ENCODE data around the gene ALOX5.
"Not testable (repeated sequence)": the region's sequence is repeated elsewhere in the genome, so short reads cannot be mapped to it uniquely, and the experiment has no call there.

Gene ALOX5

GRCh38 chr10:45367643-45368042, 6.4 kb upstream of the ALOX5 start:
- H2AFZ ChIP-seq (ENCODE audit: low read length); H3K4me3 ChIP-seq (ENCODE audit: low read length, poor library complexity, severe bottlenecking); H3K4me2 ChIP-seq (ENCODE audit: low read depth, low read length, poor library complexity, severe bottlenecking); H4K20me1 ChIP-seq (ENCODE audit: insufficient read depth, low read length, poor library complexity, severe bottlenecking); H3K36me3 ChIP-seq (ENCODE audit: insufficient read depth, low read length); H3K27me3 ChIP-seq (ENCODE audit: insufficient read depth, low read length, poor library complexity, severe bottlenecking); H3K9ac ChIP-seq (ENCODE audit: low read depth, low read length, poor library complexity, severe bottlenecking); H3K4me1 ChIP-seq (ENCODE audit: insufficient read depth, low read length, poor library complexity, severe bottlenecking); H3K9me2 ChIP-seq (replicated peaks; ENCODE audit: low read depth, low read length); H3K79me2 ChIP-seq (ENCODE audit: insufficient read depth, low read length); H3F3A ChIP-seq (ENCODE audit: low read depth); H3K9me3 ChIP-seq (ENCODE audit: insufficient read depth, low read depth, low read length): not testable (repeated sequence)

- no peaks in the 10 kb centered on the region for H3K9me3 ChIP-seq (ENCODE audit: insufficient read depth, low read depth, low read length)
- no peaks in the 10 kb centered on the region for H3F3A ChIP-seq (ENCODE audit: low read depth)
- H4K20me1 ChIP-seq (ENCODE audit: insufficient read depth, low read length, poor library complexity, severe bottlenecking) = no peaks in the 10 kb centered on the region
- H3K4me1 ChIP-seq (ENCODE audit: insufficient read depth, low read length, poor library complexity, severe bottlenecking) = no peaks in the 10 kb centered on the region
- H3K9me2 ChIP-seq (replicated peaks; ENCODE audit: low read depth, low read length) = no peaks in the 10 kb centered on the region
- H2AFZ ChIP-seq (ENCODE audit: low read length) = no peak overlapping the region
- H3K36me3 ChIP-seq (ENCODE audit: insufficient read depth, low read length) = no peaks in the 10 kb centered on the region
- H3K4me3 ChIP-seq (ENCODE audit: low read length, poor library complexity, severe bottlenecking) = no peak overlapping the region
- TF ChIP-seq CTCF (conservative IDR thresholded peaks at IDR 0.05; ENCODE audit: low read length) (no peak), EZH2phosphoT487 (IDR thresholded peaks at IDR 0.05; ENCODE audit: borderline replicate concordance) (no peak)
- no peaks in the 10 kb centered on the region for H3K79me2 ChIP-seq (ENCODE audit: insufficient read depth, low read length)
- no peak overlapping the region for H3K4me2 ChIP-seq (ENCODE audit: low read depth, low read length, poor library complexity, severe bottlenecking)
- H3K9ac ChIP-seq (ENCODE audit: low read depth, low read length, poor library complexity, severe bottlenecking) = no peak overlapping the region
- peaks cover 10% of the 10 kb centered on the region for H3K27me3 ChIP-seq (ENCODE audit: insufficient read depth, low read length, poor library complexity, severe bottlenecking)
These were observed 5.8 kb upstream of the ALOX5 start for GRCh38 chr10:45368181-45368580.

- no peaks in the 10 kb centered on the region for H3F3A ChIP-seq (ENCODE audit: low read depth)
- H3K4me1 ChIP-seq (ENCODE audit: insufficient read depth, low read length, poor library complexity, severe bottlenecking) = no peaks in the 10 kb centered on the region
- H3K9me2 ChIP-seq (replicated peaks; ENCODE audit: low read depth, low read length) = no peaks in the 10 kb centered on the region
- no peaks in the 10 kb centered on the region for H3K79me2 ChIP-seq (ENCODE audit: insufficient read depth, low read length)
- no peak overlapping the region for H3K4me2 ChIP-seq (ENCODE audit: low read depth, low read length, poor library complexity, severe bottlenecking)
- no peak overlapping the region for H3K9ac ChIP-seq (ENCODE audit: low read depth, low read length, poor library complexity, severe bottlenecking)
- no peaks in the 10 kb centered on the region for H3K9me3 ChIP-seq (ENCODE audit: insufficient read depth, low read depth, low read length)
- H2AFZ ChIP-seq (ENCODE audit: low read length) = no peak overlapping the region
- peaks cover 15% of the 10 kb centered on the region for H3K27me3 ChIP-seq (ENCODE audit: insufficient read depth, low read length, poor library complexity, severe bottlenecking)
- TF ChIP-seq EZH2phosphoT487 (IDR thresholded peaks at IDR 0.05; ENCODE audit: borderline replicate concordance) (no peak), CTCF (conservative IDR thresholded peaks at IDR 0.05; ENCODE audit: low read length) (no peak)
- H3K36me3 ChIP-seq (ENCODE audit: insufficient read depth, low read length) = no peaks in the 10 kb centered on the region
- H3K4me3 ChIP-seq (ENCODE audit: low read length, poor library complexity, severe bottlenecking) = no peak overlapping the region
- no peaks in the 10 kb centered on the region for H4K20me1 ChIP-seq (ENCODE audit: insufficient read depth, low read length, poor library complexity, severe bottlenecking)
These were observed 3.6 kb upstream of the ALOX5 start for GRCh38 chr10:45370202-45370955.

- Histone ChIP-seq H3K79me2 (ENCODE audit: insufficient read depth, low read length) (no peaks in the 10 kb centered on the region), H3K9me3 (ENCODE audit: insufficient read depth, low read depth, low read length) (no peaks in the 10 kb centered on the region), H3K36me3 (ENCODE audit: insufficient read depth, low read length) (no peaks in the 10 kb centered on the region), H3K9ac (ENCODE audit: low read depth, low read length, poor library complexity, severe bottlenecking) (no peak overlapping the region), H3K4me2 (ENCODE audit: low read depth, low read length, poor library complexity, severe bottlenecking) (no peak overlapping the region), H4K20me1 (ENCODE audit: insufficient read depth, low read length, poor library complexity, severe bottlenecking) (no peaks in the 10 kb centered on the region), H3F3A (ENCODE audit: low read depth) (no peaks in the 10 kb centered on the region), H3K4me3 (ENCODE audit: low read length, poor library complexity, severe bottlenecking) (no peak overlapping the region), H3K9me2 (replicated peaks; ENCODE audit: low read depth, low read length) (no peaks in the 10 kb centered on the region), H2AFZ (ENCODE audit: low read length) (no peak overlapping the region), H3K4me1 (ENCODE audit: insufficient read depth, low read length, poor library complexity, severe bottlenecking) (no peaks in the 10 kb centered on the region), H3K27me3 (ENCODE audit: insufficient read depth, low read length, poor library complexity, severe bottlenecking) (peaks cover 15% of the 10 kb centered on the region)
- TF ChIP-seq EZH2phosphoT487 (IDR thresholded peaks at IDR 0.05; ENCODE audit: borderline replicate concordance) = no peak
- TF ChIP-seq CTCF (conservative IDR thresholded peaks at IDR 0.05; ENCODE audit: low read length) = no peak
These were observed 2.5 kb upstream of the ALOX5 start for GRCh38 chr10:45371560-45371959.
